HepG2 (cell line): Measurements from ENCODE around the gene SRR. TPM values are rescaled to one million over a fixed set of nuclear protein-coding genes. Genes with fewer than 3 reads are reported as not detected.

ENCODE experiments used
- AKAP8 ChIP-seq: sonication (generic); formaldehyde crosslinking; IDR thresholded peaks from 2 replicates; pipeline ENCODE4 v1.5.1; 2020; ENCODE audit warnings: mild to moderate bottlenecking, missing genetic modification reagents
- ARID4A ChIP-seq: sonication (generic); formaldehyde crosslinking; IDR thresholded peaks from 2 replicates; pipeline ENCODE4 v1.5.0; 2020; ENCODE audit warnings: mild to moderate bottlenecking, missing genetic modification reagents, borderline replicate concordance
- BCL6 ChIP-seq: IDR thresholded peaks from 2 replicates; pipeline ENCODE4 v1.6.1; 2016; ENCODE audit warnings: missing genetic modification reagents, missing compliant biosample characterization
- DR1 ChIP-seq: sonication (generic); formaldehyde crosslinking; IDR thresholded peaks from 2 replicates; pipeline ENCODE4 v1.8.0; 2021; ENCODE audit warnings: mild to moderate bottlenecking, missing genetic modification reagents, inconsistent platforms
- GATAD1 ChIP-seq: IDR thresholded peaks from 2 replicates; pipeline ENCODE4 v1.6.1; 2016; ENCODE audit warnings: missing genetic modification reagents, missing compliant biosample characterization
- HOXA7 ChIP-seq: sonication (generic); formaldehyde crosslinking; IDR thresholded peaks from 2 replicates; pipeline ENCODE4 v1.8.1; 2022; ENCODE audit warnings: mild to moderate bottlenecking, missing genetic modification reagents, moderate library complexity
- KDM2A ChIP-seq: sonication (generic); formaldehyde crosslinking; IDR thresholded peaks from 2 replicates; pipeline ENCODE4 v1.4.0; 2020; ENCODE audit warnings: low read depth, missing genetic modification reagents, borderline replicate concordance
- MXD1 ChIP-seq: sonication (generic); formaldehyde crosslinking; IDR thresholded peaks from 2 replicates; pipeline ENCODE4 v1.4.0; 2020; ENCODE audit warnings: mild to moderate bottlenecking, missing genetic modification reagents
- TEAD2 ChIP-seq: sonication (generic); formaldehyde crosslinking; IDR thresholded peaks from 2 replicates; pipeline ENCODE4 v1.9.0; 2021; ENCODE audit warnings: missing genetic modification reagents
- ZBTB14 ChIP-seq: sonication (generic); formaldehyde crosslinking; IDR thresholded peaks from 2 replicates; pipeline ENCODE4 v1.4.0; 2020; ENCODE audit warnings: missing genetic modification reagents
- ZC3H4 ChIP-seq: sonication (generic); formaldehyde crosslinking; IDR thresholded peaks from 2 replicates; pipeline ENCODE4 v1.4.0; 2020; ENCODE audit warnings: missing genetic modification reagents, borderline replicate concordance
- ZFP90 ChIP-seq: sonication (generic); formaldehyde crosslinking; IDR thresholded peaks from 2 replicates; pipeline ENCODE4 v1.8.0; 2022; ENCODE audit warnings: missing genetic modification reagents, mild to moderate bottlenecking, inconsistent platforms, borderline replicate concordance
- ZNF546 ChIP-seq: sonication (generic); formaldehyde crosslinking; conservative IDR thresholded peaks from 2 replicates; pipeline ENCODE4 v1.8.1; 2023; ENCODE audit warnings: mild to moderate bottlenecking, missing genetic modification reagents
- ZNF660 ChIP-seq: sonication (generic); formaldehyde crosslinking; IDR thresholded peaks from 2 replicates; pipeline ENCODE4 v1.5.1; 2020; ENCODE audit warnings: mild to moderate bottlenecking, low read depth, missing genetic modification reagents, borderline replicate concordance
- ZNF670 ChIP-seq: sonication (generic); formaldehyde crosslinking; IDR thresholded peaks from 2 replicates; pipeline ENCODE4 v1.8.0; 2022; ENCODE audit warnings: mild to moderate bottlenecking, missing genetic modification reagents, borderline replicate concordance
- ZNF776 ChIP-seq: sonication (generic); formaldehyde crosslinking; IDR thresholded peaks from 2 replicates; pipeline ENCODE4 v1.4.0; 2020; ENCODE audit warnings: mild to moderate bottlenecking, missing genetic modification reagents
- ZNF777 ChIP-seq: sonication (generic); formaldehyde crosslinking; IDR thresholded peaks from 2 replicates; pipeline ENCODE4 v1.4.0; 2020; ENCODE audit warnings: missing genetic modification reagents
- polyA plus RNA-seq, 8 experiments: library from polyadenylated mRNA; depleted of rRNA in 3 of 8; stranded (reverse) in 7 of 8; unstranded in 1 of 8; fragments of >200 nt; fragmentation: Illumina TruSeq in 4 of 8; extraction: Trizol in 4 of 8; gene quantifications; 2 replicates each; pipeline versions ENCODE4 v1.2.1 to v1.2.3, GENCODE V29; 2011 to 2016; ENCODE audit warnings: low read depth in 4 of 8, missing spikeins in 1 of 8, mixed read lengths in 1 of 8; ENCODE audit not compliant: insufficient read depth in 1 of 8
- total RNA-seq, 5 experiments: library from RNA; depleted of rRNA; stranded (reverse); fragments of >200 nt; fragmentation: Illumina TruSeq; extraction: Trizol; gene quantifications; 2 replicates each; pipeline ENCODE4 v1.2.3, GENCODE V29; 2016; ENCODE audit warnings: low read depth in 1 of 5
- TF ChIP-seq, protein P1 (sequence below): sonication (generic); formaldehyde crosslinking; IDR thresholded peaks from 2 replicates; pipeline ENCODE4 v1.4.0; 2020; ENCODE audit warnings: mild to moderate bottlenecking, missing genetic modification reagents
- TF ChIP-seq, protein P2 (sequence below): IDR thresholded peaks from 2 replicates; pipeline ENCODE4 v1.6.1; 2016; ENCODE audit warnings: mild to moderate bottlenecking

SRR gene
- total and polyA plus RNA-seq, 2 of the 13 experiments (the other 11 are each of a cell fraction or from before 2014, with no cell fraction given), result 3.6 to 7.8 TPM

- TF ChIP-seq, protein P1, sequence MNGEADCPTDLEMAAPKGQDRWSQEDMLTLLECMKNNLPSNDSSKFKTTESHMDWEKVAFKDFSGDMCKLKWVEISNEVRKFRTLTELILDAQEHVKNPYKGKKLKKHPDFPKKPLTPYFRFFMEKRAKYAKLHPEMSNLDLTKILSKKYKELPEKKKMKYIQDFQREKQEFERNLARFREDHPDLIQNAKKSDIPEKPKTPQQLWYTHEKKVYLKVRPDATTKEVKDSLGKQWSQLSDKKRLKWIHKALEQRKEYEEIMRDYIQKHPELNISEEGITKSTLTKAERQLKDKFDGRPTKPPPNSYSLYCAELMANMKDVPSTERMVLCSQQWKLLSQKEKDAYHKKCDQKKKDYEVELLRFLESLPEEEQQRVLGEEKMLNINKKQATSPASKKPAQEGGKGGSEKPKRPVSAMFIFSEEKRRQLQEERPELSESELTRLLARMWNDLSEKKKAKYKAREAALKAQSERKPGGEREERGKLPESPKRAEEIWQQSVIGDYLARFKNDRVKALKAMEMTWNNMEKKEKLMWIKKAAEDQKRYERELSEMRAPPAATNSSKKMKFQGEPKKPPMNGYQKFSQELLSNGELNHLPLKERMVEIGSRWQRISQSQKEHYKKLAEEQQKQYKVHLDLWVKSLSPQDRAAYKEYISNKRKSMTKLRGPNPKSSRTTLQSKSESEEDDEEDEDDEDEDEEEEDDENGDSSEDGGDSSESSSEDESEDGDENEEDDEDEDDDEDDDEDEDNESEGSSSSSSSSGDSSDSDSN, result peak; percentile 13; the same call in 1 of the 2 replicates
- peak; percentile 16 for TF ChIP-seq ARID4A (CRISPR knock-in tag)
- TF ChIP-seq ZNF660, result 0 out of 2 replicates have a peak, but pooled peaks have one; percentile 12
- TF ChIP-seq AKAP8 (CRISPR knock-in tag), result no peak
- no peak for TF ChIP-seq TEAD2
- TF ChIP-seq ZFP90, result no peak
- no peak; the same call in 1 of the 2 replicates for TF ChIP-seq ZNF546 (CRISPR knock-in tag)
- peak; percentile 97 for TF ChIP-seq ZNF777 (CRISPR knock-in tag)
- TF ChIP-seq ZBTB14, result peak; percentile 89
- no peak for TF ChIP-seq ZC3H4
- TF ChIP-seq ZNF776 (CRISPR knock-in tag), result peak; percentile 28
- TF ChIP-seq BCL6, result peak; percentile 25; the same call in 1 of the 2 replicates
- TF ChIP-seq ZNF670 (CRISPR knock-in tag), result no peak
- TF ChIP-seq, protein P2, sequence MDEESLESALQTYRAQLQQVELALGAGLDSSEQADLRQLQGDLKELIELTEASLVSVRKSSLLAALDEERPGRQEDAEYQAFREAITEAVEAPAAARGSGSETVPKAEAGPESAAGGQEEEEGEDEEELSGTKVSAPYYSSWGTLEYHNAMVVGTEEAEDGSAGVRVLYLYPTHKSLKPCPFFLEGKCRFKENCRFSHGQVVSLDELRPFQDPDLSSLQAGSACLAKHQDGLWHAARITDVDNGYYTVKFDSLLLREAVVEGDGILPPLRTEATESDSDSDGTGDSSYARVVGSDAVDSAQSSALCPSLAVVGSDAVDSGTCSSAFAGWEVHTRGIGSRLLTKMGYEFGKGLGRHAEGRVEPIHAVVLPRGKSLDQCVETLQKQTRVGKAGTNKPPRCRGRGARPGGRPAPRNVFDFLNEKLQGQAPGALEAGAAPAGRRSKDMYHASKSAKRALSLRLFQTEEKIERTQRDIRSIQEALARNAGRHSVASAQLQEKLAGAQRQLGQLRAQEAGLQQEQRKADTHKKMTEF (CRISPR knock-in tag), result 0 out of 2 replicates have a peak, but pooled peaks have one; percentile 12
- TF ChIP-seq KDM2A (CRISPR knock-in tag), result 0 out of 2 replicates have a peak, but pooled peaks have one; percentile 4
- TF ChIP-seq DR1, result no peak
- TF ChIP-seq HOXA7, result no peak
- TF ChIP-seq MXD1, result peak; percentile 6; the same call in 1 of the 2 replicates
- 0 out of 2 replicates have a peak, but pooled peaks have one; percentile 30 for TF ChIP-seq GATAD1 (CRISPR knock-in tag)
These were observed 33.2 kb downstream of the SRR start, which contains the start of gene SGSM2 (continued) for GRCh38 chr17:2336852-2337543.
